ENCODE measurements around the gene MTOR. TPM values are rescaled to one million over a fixed set of nuclear protein-coding genes. Genes with fewer than 3 reads are reported as not detected.

MTOR gene
- total RNA-seq, 2 donors from 2014 or later = 47.1 to 82.0 TPM

- Mint-ChIP-seq H3K9me3 (no peaks in the 10 kb centered on the region), H3K36me3 (peaks cover 6% of the 10 kb centered on the region), H3K4me3 (no peak overlapping the region), H3K27me3 (no peaks in the 10 kb centered on the region), H3K27ac (no peak overlapping the region), H3K4me1 (ENCODE audit: low read depth in 2 of 2) (peaks cover 0 to 5% of the 10 kb centered on the region in 2 donors)
- ATAC-seq = no peak
- DNase-seq (ENCODE audit: low spot score) = no peak
Measured at GRCh38 chr1:11291049-11291448, 28.7 kb upstream of the MTOR start.

DNA sequence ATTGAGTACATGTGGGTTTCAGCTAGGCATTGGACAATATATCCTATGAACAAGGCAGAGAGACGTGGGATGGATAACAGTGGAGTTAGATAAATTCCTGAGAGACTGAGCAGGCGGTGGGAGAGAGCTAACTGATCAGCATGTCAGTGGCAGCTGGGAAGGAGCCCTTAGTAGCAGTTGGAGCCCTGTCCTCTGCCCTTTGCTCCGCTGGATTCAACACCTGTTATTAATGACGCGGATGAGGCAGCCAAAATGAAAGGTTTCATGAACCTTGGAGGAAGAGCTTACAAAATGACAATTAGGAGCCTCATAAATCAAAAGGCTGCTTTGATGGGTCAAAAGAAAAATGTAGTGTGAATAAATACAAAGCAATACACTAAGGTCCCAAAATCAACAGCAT is 26.7 kb upstream of the MTOR start:
- DNase-seq (ENCODE audit: low spot score) (no peak), ATAC-seq (no peak)
- Mint-ChIP-seq H3K27ac (no peak overlapping the region), H3K4me3 (no peak overlapping the region), H3K27me3 (no peaks in the 10 kb centered on the region), H3K36me3 (no peaks in the 10 kb centered on the region), H3K9me3 (no peaks in the 10 kb centered on the region), H3K4me1 (ENCODE audit: low read depth in 2 of 2) (peaks cover under 1 to 6% of the 10 kb centered on the region in 2 donors)

- H3K27ac Mint-ChIP-seq = no peak overlapping the region
- H3K36me3 Mint-ChIP-seq = peaks cover 2% of the 10 kb centered on the region
- H3K27me3 Mint-ChIP-seq = no peaks in the 10 kb centered on the region
- H3K4me3 Mint-ChIP-seq = no peak overlapping the region
- H3K9me3 Mint-ChIP-seq = no peaks in the 10 kb centered on the region
- H3K4me1 Mint-ChIP-seq (ENCODE audit: low read depth in 2 of 2) = peaks cover 7% of the 10 kb centered on the region in 2 donors
- DNase-seq (ENCODE audit: low spot score) = no peak
- ATAC-seq = no peak
Measured at GRCh38 chr1:11286735-11287410, 24.5 kb upstream of the MTOR start.

GRCh38 chr1:11285883-11286734 is 23.8 kb upstream of the MTOR start:
- Mint-ChIP-seq H3K9me3 (no peaks in the 10 kb centered on the region), H3K27ac (peak overlapping the region in 1 of 2 donors; percentile 42), H3K4me3 (no peak overlapping the region), H3K36me3 (peaks cover 4% of the 10 kb centered on the region), H3K4me1 (ENCODE audit: low read depth in 2 of 2) (peaks cover 13 to 14% of the 10 kb centered on the region in 2 donors), H3K27me3 (no peaks in the 10 kb centered on the region)
- DNase-seq (ENCODE audit: low spot score) (no peak), ATAC-seq (no peak)

- ATAC-seq = no peak
- H3K27me3 Mint-ChIP-seq = no peaks in the 10 kb centered on the region
- no peaks in the 10 kb centered on the region for H3K9me3 Mint-ChIP-seq
- no peak for DNase-seq (ENCODE audit: low spot score)
- peaks cover 19 to 28% of the 10 kb centered on the region in 2 donors for H3K4me1 Mint-ChIP-seq (ENCODE audit: low read depth in 2 of 2)
- H3K27ac Mint-ChIP-seq = peak overlapping the region in 1 of 2 donors; percentile 18
- no peak overlapping the region for H3K4me3 Mint-ChIP-seq
- peaks cover 4% of the 10 kb centered on the region for H3K36me3 Mint-ChIP-seq
Measured at GRCh38 chr1:11284784-11285183, 22.4 kb upstream of the MTOR start.

GRCh38 chr1:11283151-11283550 is 20.8 kb upstream of the MTOR start:
- Mint-ChIP-seq H3K4me1 (ENCODE audit: low read depth in 2 of 2) (peaks cover 22 to 33% of the 10 kb centered on the region in 2 donors), H3K4me3 (no peak overlapping the region), H3K27me3 (no peaks in the 10 kb centered on the region), H3K27ac (no peak overlapping the region), H3K9me3 (no peaks in the 10 kb centered on the region), H3K36me3 (peaks cover 4% of the 10 kb centered on the region)
- DNase-seq (ENCODE audit: low spot score) (no peak), ATAC-seq (no peak)

GRCh38 chr1:11281518-11282331 is 19.4 kb upstream of the MTOR start:
- H3K36me3 Mint-ChIP-seq = peaks cover 4% of the 10 kb centered on the region
- ATAC-seq = no peak
- no peak overlapping the region for H3K4me3 Mint-ChIP-seq
- no peaks in the 10 kb centered on the region for H3K9me3 Mint-ChIP-seq
- peak overlapping the region; percentile 41 to 56 for H3K27ac Mint-ChIP-seq
- no peak for DNase-seq (ENCODE audit: low spot score)
- H3K27me3 Mint-ChIP-seq = no peaks in the 10 kb centered on the region
- H3K4me1 Mint-ChIP-seq (ENCODE audit: low read depth in 2 of 2) = peaks cover 25 to 37% of the 10 kb centered on the region in 2 donors

- Mint-ChIP-seq H3K4me1 (ENCODE audit: low read depth in 2 of 2) (peaks cover 28 to 40% of the 10 kb centered on the region in 2 donors), H3K9me3 (no peaks in the 10 kb centered on the region), H3K36me3 (peaks cover 7% of the 10 kb centered on the region), H3K4me3 (no peak overlapping the region), H3K27me3 (no peaks in the 10 kb centered on the region), H3K27ac (peak overlapping the region; percentile 41 to 56)
- DNase-seq (ENCODE audit: low spot score) (no peak), ATAC-seq (no peak)
Measured at GRCh38 chr1:11280719-11281376, 18.5 kb upstream of the MTOR start.

- H3K27ac Mint-ChIP-seq = peak overlapping the region in 1 of 2 donors; percentile 36
- no peaks in the 10 kb centered on the region for H3K27me3 Mint-ChIP-seq
- DNase-seq (ENCODE audit: low spot score) (no peak), ATAC-seq (no peak)
- H3K9me3 Mint-ChIP-seq = no peaks in the 10 kb centered on the region
- H3K4me3 Mint-ChIP-seq = no peak overlapping the region
- H3K36me3 Mint-ChIP-seq = peaks cover 16% of the 10 kb centered on the region
- H3K4me1 Mint-ChIP-seq (ENCODE audit: low read depth in 2 of 2) = peaks cover 38 to 51% of the 10 kb centered on the region in 2 donors
Measured at GRCh38 chr1:11279630-11280029, 17.3 kb upstream of the MTOR start.

DNA sequence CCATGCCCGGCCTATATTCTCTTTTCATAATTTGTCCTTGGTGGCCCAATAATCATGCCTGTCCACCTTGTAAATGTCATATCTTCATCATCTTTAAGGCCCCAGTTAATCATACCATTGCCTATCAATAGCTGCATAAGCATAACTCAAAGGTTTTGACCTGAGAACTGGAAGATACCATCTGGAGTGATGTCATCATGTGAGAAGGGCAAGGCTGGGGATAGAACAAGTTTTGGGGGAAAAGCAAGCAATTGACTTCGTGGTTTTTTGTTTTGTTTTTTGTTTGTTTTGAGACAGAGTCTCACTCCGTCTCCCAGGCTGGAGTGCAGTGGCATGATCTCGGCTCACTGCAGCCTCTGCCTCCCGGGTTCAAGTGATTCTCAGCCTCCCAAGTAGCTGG is 16.8 kb upstream of the MTOR start:
- Mint-ChIP-seq H3K9me3 (no peaks in the 10 kb centered on the region), H3K4me1 (ENCODE audit: low read depth in 2 of 2) (peaks cover 38 to 51% of the 10 kb centered on the region in 2 donors), H3K36me3 (peaks cover 16% of the 10 kb centered on the region), H3K27me3 (no peaks in the 10 kb centered on the region), H3K4me3 (no peak overlapping the region), H3K27ac (peak overlapping the region in 1 of 2 donors; percentile 36)
- DNase-seq (ENCODE audit: low spot score) (no peak), ATAC-seq (no peak)

DNA sequence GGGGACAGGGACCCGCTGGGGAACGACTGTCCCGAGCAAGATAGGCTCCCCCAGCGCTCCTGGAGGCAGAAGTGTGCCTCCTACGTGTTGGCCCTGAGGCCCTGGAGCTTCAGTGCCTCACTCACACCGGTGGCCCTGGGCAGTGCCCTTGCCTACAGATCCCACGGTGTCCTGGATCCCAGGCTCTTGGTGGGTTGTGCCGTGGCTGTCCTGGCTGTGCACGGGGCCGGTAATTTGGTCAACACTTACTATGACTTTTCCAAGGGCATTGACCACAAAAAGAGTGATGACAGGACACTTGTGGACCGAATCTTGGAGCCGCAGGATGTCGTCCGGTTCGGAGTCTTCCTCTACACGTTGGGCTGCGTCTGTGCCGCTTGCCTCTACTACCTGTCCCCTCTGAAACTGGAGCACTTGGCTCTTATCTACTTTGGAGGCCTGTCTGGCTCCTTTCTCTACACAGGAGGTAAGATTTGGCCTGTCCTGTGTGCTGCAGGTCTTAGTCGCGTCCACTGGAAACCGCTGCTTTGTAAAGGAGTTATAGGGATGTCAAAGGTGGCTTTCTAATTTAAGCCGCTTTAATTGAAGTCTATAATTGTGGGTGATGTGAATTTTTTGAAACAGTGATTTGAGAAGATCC is 11.4 kb upstream of the MTOR start:
- peaks cover 12% of the 10 kb centered on the region for H3K36me3 Mint-ChIP-seq
- H3K27ac Mint-ChIP-seq = peak overlapping the region; percentile 87
- peak; percentile 63 for ATAC-seq
- H3K4me3 Mint-ChIP-seq = peak overlapping the region; percentile 97
- H3K4me1 Mint-ChIP-seq (ENCODE audit: low read depth in 2 of 2) = peaks cover 20 to 21% of the 10 kb centered on the region in 2 donors
- H3K9me3 Mint-ChIP-seq = no peaks in the 10 kb centered on the region
- no peaks in the 10 kb centered on the region for H3K27me3 Mint-ChIP-seq
- DNase-seq (ENCODE audit: low spot score) = no peak

GRCh38 chr1:11272832-11273594 is 10.7 kb upstream of the MTOR start, which contains the start of gene UBIAD1:
UBIAD1 (plus strand) TSS chr1:11273198; CDS start chr1:11273532, 334 bp downstream.
- H3K36me3 Mint-ChIP-seq = peaks cover 12% of the 10 kb centered on the region
- no peaks in the 10 kb centered on the region for H3K27me3 Mint-ChIP-seq
- H3K27ac Mint-ChIP-seq = peak within 1 kb of the TSS; percentile 87
- DNase-seq (ENCODE audit: low spot score) = peak; percentile 85
- ATAC-seq = peak; percentile 93 to 96
- H3K9me3 Mint-ChIP-seq = no peaks in the 10 kb centered on the region
- peak within 1 kb of the TSS; percentile 97 for H3K4me3 Mint-ChIP-seq
- H3K4me1 Mint-ChIP-seq (ENCODE audit: low read depth in 2 of 2) = peaks cover 16 to 21% of the 10 kb centered on the region in 2 donors
